ENCODE measurements around the gene SCYGR8.

GRCh38 chr2:227783404-227784138 is 37.9 kb downstream of the SCYGR8 start:
- no peak for TF ChIP-seq CTCF (IDR thresholded peaks at IDR 0.05)
- no peak for TF ChIP-seq POLR2A (IDR thresholded peaks at IDR 0.05)
- no peak for TF ChIP-seq EP300 (IDR thresholded peaks at IDR 0.05)
